Transverse colon (tissue), 4 donors: Measurements from ENCODE around the gene SYNE2.

Experiments used
- EP300 ChIP-seq: sonication (generic); formaldehyde crosslinking; IDR thresholded peaks from one replicate; pipeline ENCODE4 v1.6.1; 2017; ENCODE audit warnings: antibody characterized with exemption, low read depth
- POLR2A ChIP-seq: fragments of 450-650 bp; IDR thresholded peaks from one replicate; pipeline ENCODE4 v1.6.1; 2016; ENCODE audit warnings: antibody characterized with exemption, mild to moderate bottlenecking, moderate library complexity
- POLR2AphosphoS5 ChIP-seq, 3 donors: sonication (generic); formaldehyde crosslinking; IDR thresholded peaks; one replicate each; pipeline ENCODE4 v1.6.1; 2016; ENCODE audit warnings: antibody characterized with exemption in 3 of 3
- TF ChIP-seq, protein P1 (sequence below), 5 experiments: fragments of 200-600 bp in 3 of 5; fragments of 450-650 bp in 2 of 5; sonication (generic) in 3 of 5; IDR thresholded peaks; 1 replicate in 2 of 5; 2 replicates in 3 of 5; pipeline ENCODE4 v1.5.1; 2016 to 2017; ENCODE audit warnings: antibody characterized with exemption in 5 of 5, inconsistent platforms in 3 of 5, mild to moderate bottlenecking in 2 of 5, moderate library complexity in 1 of 5

DNA sequence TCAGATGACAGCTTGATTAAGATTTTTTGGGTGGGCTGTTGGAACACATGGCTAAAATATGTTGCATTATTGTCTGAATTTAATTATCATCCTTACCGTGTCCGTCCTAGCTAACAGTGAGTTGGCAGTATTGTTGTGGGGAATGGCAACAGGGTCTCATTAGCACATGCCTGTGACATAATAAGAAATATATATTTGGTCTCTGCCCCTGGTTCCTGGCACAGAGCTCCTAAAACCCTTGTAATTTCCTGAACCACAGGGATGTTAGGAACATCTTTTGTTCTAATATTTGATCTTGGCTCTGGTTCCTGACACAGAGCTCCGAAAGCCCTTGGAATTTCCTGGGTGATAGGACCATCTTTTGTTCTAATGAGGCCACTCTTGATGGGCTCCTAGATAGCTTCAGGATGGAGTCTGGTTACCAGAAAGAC lies 76.0 kb downstream of the SYNE2 start:
- TF ChIP-seq EP300 (no peak), POLR2A (no peak), POLR2AphosphoS5 (IDR thresholded peaks at IDR 0.05) (no peak)
- TF ChIP-seq, protein P1, sequence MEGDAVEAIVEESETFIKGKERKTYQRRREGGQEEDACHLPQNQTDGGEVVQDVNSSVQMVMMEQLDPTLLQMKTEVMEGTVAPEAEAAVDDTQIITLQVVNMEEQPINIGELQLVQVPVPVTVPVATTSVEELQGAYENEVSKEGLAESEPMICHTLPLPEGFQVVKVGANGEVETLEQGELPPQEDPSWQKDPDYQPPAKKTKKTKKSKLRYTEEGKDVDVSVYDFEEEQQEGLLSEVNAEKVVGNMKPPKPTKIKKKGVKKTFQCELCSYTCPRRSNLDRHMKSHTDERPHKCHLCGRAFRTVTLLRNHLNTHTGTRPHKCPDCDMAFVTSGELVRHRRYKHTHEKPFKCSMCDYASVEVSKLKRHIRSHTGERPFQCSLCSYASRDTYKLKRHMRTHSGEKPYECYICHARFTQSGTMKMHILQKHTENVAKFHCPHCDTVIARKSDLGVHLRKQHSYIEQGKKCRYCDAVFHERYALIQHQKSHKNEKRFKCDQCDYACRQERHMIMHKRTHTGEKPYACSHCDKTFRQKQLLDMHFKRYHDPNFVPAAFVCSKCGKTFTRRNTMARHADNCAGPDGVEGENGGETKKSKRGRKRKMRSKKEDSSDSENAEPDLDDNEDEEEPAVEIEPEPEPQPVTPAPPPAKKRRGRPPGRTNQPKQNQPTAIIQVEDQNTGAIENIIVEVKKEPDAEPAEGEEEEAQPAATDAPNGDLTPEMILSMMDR (IDR thresholded peaks at IDR 0.05): no peak
